Measurements from ENCODE around the gene LRRK2.
A peak's percentile ranks its signal among the peaks of the same experiment; 100 is the strongest.
"Not testable (repeated sequence)": the region's sequence is repeated elsewhere in the genome, so short reads cannot be mapped to it uniquely, and the experiment has no call there.

The LRRK2 gene

GRCh38 chr12:40224439-40225291 is at the start of gene LRRK2:
Gene LRRK2 (plus strand): TSS chr12:40224997. CDS start chr12:40225132, 135 bp downstream.
- ATAC-seq (peak; percentile 73), DNase-seq (peak; percentile 57)

- DNase-seq (no peak), ATAC-seq (no peak)
Observed at GRCh38 chr12:40175045-40175444, 49.8 kb upstream of the LRRK2 start.

GRCh38 chr12:40175489-40175888 is 49.3 kb upstream of the LRRK2 start:
- no peak for ATAC-seq

GRCh38 chr12:40178701-40179100 is 46.1 kb upstream of the LRRK2 start:
- ATAC-seq (no peak), DNase-seq (no peak)

More at GRCh38 chr12:40175489-40175888, 49.3 kb upstream of the LRRK2 start:
- no peak for DNase-seq

GRCh38 chr12:40181490-40181889 is 43.3 kb upstream of the LRRK2 start:
- ATAC-seq (no peak), DNase-seq (no peak)

- DNase-seq (no peak), ATAC-seq (no peak)
Observed at GRCh38 chr12:40183715-40184114, 41.1 kb upstream of the LRRK2 start.

GRCh38 chr12:40184493-40185302 is 40.1 kb upstream of the LRRK2 start:
- ATAC-seq (no peak), DNase-seq (no peak)

- ATAC-seq, result no peak
- DNase-seq, result no peak
Observed at GRCh38 chr12:40185303-40185693, 39.5 kb upstream of the LRRK2 start.

GRCh38 chr12:40188558-40189320 is 36.1 kb upstream of the LRRK2 start:
- DNase-seq, result no peak
- no peak for ATAC-seq

GRCh38 chr12:40192704-40193255 is 32.0 kb upstream of the LRRK2 start:
- DNase-seq, result peak; percentile 6

GRCh38 chr12:40194846-40195245 is 30.0 kb upstream of the LRRK2 start:
- ATAC-seq (no peak), DNase-seq (no peak)

More at GRCh38 chr12:40192704-40193255, 32.0 kb upstream of the LRRK2 start:
- ATAC-seq, result peak; percentile 86

GRCh38 chr12:40197590-40197989 is 27.2 kb upstream of the LRRK2 start:
- ATAC-seq, result no peak
- no peak for DNase-seq

- no peak for DNase-seq
- no peak for ATAC-seq
Observed at GRCh38 chr12:40198601-40199000, 26.2 kb upstream of the LRRK2 start.

GRCh38 chr12:40202095-40203059 is 22.4 kb upstream of the LRRK2 start:
- DNase-seq (no peak), ATAC-seq (no peak)

- ATAC-seq (no peak), DNase-seq (no peak)
Observed at GRCh38 chr12:40203060-40203430, 21.8 kb upstream of the LRRK2 start.

- ATAC-seq (no peak), DNase-seq (no peak)
Observed at GRCh38 chr12:40204337-40204736, 20.5 kb upstream of the LRRK2 start.

GRCh38 chr12:40207551-40207950 is 17.2 kb upstream of the LRRK2 start:
- ATAC-seq (no peak), DNase-seq (no peak)

- no peak for ATAC-seq
- DNase-seq, result no peak
Observed at GRCh38 chr12:40208707-40209446, 15.9 kb upstream of the LRRK2 start.

GRCh38 chr12:40209886-40210285 is 14.9 kb upstream of the LRRK2 start:
- DNase-seq (no peak), ATAC-seq (no peak)

GRCh38 chr12:40211186-40211585 is 13.6 kb upstream of the LRRK2 start:
- DNase-seq, ATAC-seq: not testable (repeated sequence)
